Regular cardiac myocyte (primary cell): ENCODE results near the gene CLECL1. TPM values are rescaled to one million over a fixed set of nuclear protein-coding genes. Genes with fewer than 3 reads are reported as not detected.

Source experiments
- total RNA-seq: library from RNA; depleted of rRNA; stranded (reverse); fragments of >200 nt; gene quantifications from 2 replicates; pipeline ENCODE4 v1.2.3, GENCODE V29; 2014

CLECL1 gene
- not detected in 2 replicates for total RNA-seq

DNA sequence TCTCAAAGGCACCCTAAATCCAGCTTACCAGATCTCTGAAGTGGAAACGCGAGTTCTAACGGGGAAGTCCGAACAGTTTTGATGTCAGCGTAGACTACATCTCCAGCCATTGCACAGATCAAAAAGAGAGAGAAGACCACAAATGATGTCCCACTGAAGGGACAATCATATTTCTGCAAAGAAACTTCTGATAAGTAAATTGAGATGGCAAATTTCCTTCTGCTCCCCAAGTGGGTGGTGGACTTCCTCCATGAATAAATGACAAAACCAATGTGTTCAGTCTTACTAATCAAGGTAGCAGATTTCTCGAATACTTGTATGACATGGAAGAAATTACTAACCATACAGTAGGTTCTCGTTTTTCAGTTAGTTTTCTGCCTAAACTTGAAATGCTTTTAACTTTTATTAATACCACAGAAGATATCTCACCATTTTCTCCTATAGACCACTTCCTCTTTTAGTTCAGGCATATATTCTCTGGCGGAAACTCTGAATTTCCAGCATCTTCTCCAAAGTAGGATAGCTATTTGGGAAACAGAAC lies at the start of gene CLECL1:
TSS of gene CLECL1 (minus strand) at position 177 of the 541 bp plus-strand sequence.

DNA sequence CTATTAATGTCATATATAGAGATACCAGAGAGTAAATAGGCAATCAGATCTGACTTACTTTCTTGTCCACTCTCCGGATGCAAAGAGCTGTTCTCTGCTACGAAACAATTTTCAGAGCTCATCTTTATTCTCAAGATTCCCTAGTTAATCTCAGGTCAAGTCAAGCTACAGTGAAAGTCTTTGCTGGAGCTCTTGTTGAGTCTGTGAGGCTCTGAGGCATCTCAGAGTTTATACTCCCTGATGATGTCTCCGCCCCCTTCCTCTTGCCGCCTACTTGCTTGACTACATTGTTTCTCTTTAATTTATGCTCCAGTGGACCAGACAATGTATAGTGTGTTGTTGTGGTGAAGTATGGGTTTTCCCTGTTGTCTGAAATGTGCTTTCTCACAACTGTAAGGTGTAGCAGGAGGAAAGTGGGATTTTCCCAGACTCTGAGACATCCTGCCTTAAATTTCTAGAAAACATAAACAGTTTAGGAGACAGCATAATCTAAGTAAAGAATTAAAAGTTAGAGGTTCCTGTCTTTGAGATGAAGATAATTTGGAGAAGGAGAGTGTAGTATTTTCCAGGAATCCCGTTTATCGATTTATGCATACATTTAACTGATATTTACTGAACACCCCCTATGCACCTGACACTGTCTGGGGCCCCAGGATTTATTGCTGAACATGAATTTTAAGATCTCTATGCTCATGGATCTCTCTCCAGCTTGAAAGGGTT lies 28.0 kb upstream of the CLECL1 start, which contains the start of gene CD69:
TSS of gene CD69 (minus strand) at position 203 of the 720 bp plus-strand sequence. CDS start at position 122, 81 bp downstream.

Other genes starting within 250 kb of the CLECL1 start
- not detected in 2 replicates for gene KLRB1, start 125.2 kb downstream of the CLECL1 start, total RNA-seq
- 1.2 and 2.3 TPM in 2 replicates for gene CLEC2D, start 63.4 kb downstream of the CLECL1 start, total RNA-seq
- not detected in 2 replicates for gene CD69, start 27.8 kb upstream of the CLECL1 start, total RNA-seq
- not detected in 2 replicates for gene KLRF1, start 94.4 kb upstream of the CLECL1 start, total RNA-seq
- gene CLEC2B, start 136.3 kb upstream of the CLECL1 start, total RNA-seq = 15.1 and 24.2 TPM in 2 replicates
- gene KLRF2, start 148.4 kb upstream of the CLECL1 start, total RNA-seq = not detected in 2 replicates
- gene CLEC2A, start 199.3 kb upstream of the CLECL1 start, total RNA-seq = not detected in 2 replicates
- not detected in 2 replicates for gene CLEC12A, start 238.3 kb upstream of the CLECL1 start, total RNA-seq